Mesenteric fat pad (tissue), 1 donor: ENCODE results near the gene UBE2D1. TPM values are rescaled to one million over a fixed set of nuclear protein-coding genes. Genes with fewer than 3 reads are reported as not detected.

Experiments used
- DNase-seq: peaks from one replicate; pipeline ENCODE4 v3.0.0-alpha.2; 2020; ENCODE audit warnings: low spot score
- total RNA-seq: library from RNA; stranded (reverse); fragmentation: NEBNext Ultra II Directional; extraction: Animal tissue kit (Norgen Biotek cat#: 25700); gene quantifications from one replicate; pipeline ENCODE4 v1.2.1, GENCODE V29; 2021
- donor health status: DM: yes; HTN: yes; CAD: no.

Gene UBE2D1
- total RNA-seq, 1 donor from 2014 or later = 18.7 TPM

GRCh38 chr10:58336242-58336641, 1.4 kb downstream of the UBE2D1 start:
- DNase-seq = no peak

- no peak for DNase-seq
Measured at GRCh38 chr10:58341422-58341821, 6.6 kb downstream of the UBE2D1 start.

GRCh38 chr10:58341947-58342346, 7.1 kb downstream of the UBE2D1 start:
- no peak for DNase-seq

- DNase-seq = no peak
Measured at GRCh38 chr10:58347967-58348366, 13.2 kb downstream of the UBE2D1 start.

- DNase-seq = no peak
Measured at GRCh38 chr10:58348571-58349033, 13.8 kb downstream of the UBE2D1 start.

- DNase-seq = no peak
Measured at GRCh38 chr10:58350023-58350422, 15.2 kb downstream of the UBE2D1 start.

GRCh38 chr10:58350619-58351323, 16.0 kb downstream of the UBE2D1 start:
- no peak for DNase-seq

GRCh38 chr10:58351616-58352578, 17.1 kb downstream of the UBE2D1 start:
- DNase-seq = no peak

GRCh38 chr10:58352956-58353610, 18.3 kb downstream of the UBE2D1 start:
- DNase-seq = no peak

GRCh38 chr10:58356756-58357155, 21.9 kb downstream of the UBE2D1 start:
- DNase-seq = no peak

GRCh38 chr10:58358314-58358933, 23.6 kb downstream of the UBE2D1 start:
- no peak for DNase-seq

- no peak for DNase-seq
Measured at GRCh38 chr10:58358947-58359346, 24.1 kb downstream of the UBE2D1 start.

GRCh38 chr10:58359541-58359940, 24.7 kb downstream of the UBE2D1 start:
- no peak for DNase-seq

GRCh38 chr10:58360412-58361004, 25.7 kb downstream of the UBE2D1 start:
- no peak for DNase-seq

- no peak for DNase-seq
Measured at GRCh38 chr10:58361353-58361752, 26.5 kb downstream of the UBE2D1 start.

- no peak for DNase-seq
Measured at GRCh38 chr10:58362027-58362789, 27.4 kb downstream of the UBE2D1 start.

- no peak for DNase-seq
Measured at GRCh38 chr10:58367069-58367468, 32.3 kb downstream of the UBE2D1 start.

GRCh38 chr10:58371473-58371872, 36.7 kb downstream of the UBE2D1 start:
- DNase-seq = no peak

- no peak for DNase-seq
Measured at GRCh38 chr10:58372607-58373441, 38.0 kb downstream of the UBE2D1 start.
